HG03571 (cell line): ENCODE measurements around the gene SLC25A29.

Experiments
- ATAC-seq: cut with Tn5 transposase; IDR thresholded peaks from one replicate; pipeline ENCODE4 v1.9.1; 2021; ENCODE audit not compliant: unreplicated experiment

The SLC25A29 gene

GRCh38 chr14:100282766-100283419 is 23.4 kb downstream of the SLC25A29 start:
- ATAC-seq, result no peak

- ATAC-seq, result no peak
These were observed 24.2 kb downstream of the SLC25A29 start for GRCh38 chr14:100282083-100282350.

GRCh38 chr14:100281286-100282082 is 24.8 kb downstream of the SLC25A29 start:
- no peak for ATAC-seq

GRCh38 chr14:100279563-100279962 is 26.7 kb downstream of the SLC25A29 start:
- no peak for ATAC-seq

GRCh38 chr14:100279133-100279532 is 27.1 kb downstream of the SLC25A29 start:
- ATAC-seq, result no peak

GRCh38 chr14:100278702-100279101 is 27.5 kb downstream of the SLC25A29 start:
- no peak for ATAC-seq

GRCh38 chr14:100275214-100275613 is 31.0 kb downstream of the SLC25A29 start:
- ATAC-seq, result no peak

- no peak for ATAC-seq
These were observed 32.0 kb downstream of the SLC25A29 start for GRCh38 chr14:100274250-100274649.

- no peak for ATAC-seq
These were observed 34.9 kb downstream of the SLC25A29 start for GRCh38 chr14:100271247-100271939.

GRCh38 chr14:100268591-100269207 is 37.5 kb downstream of the SLC25A29 start:
- ATAC-seq, result no peak

GRCh38 chr14:100267990-100268389 is 38.3 kb downstream of the SLC25A29 start:
- no peak for ATAC-seq

- ATAC-seq, result no peak
These were observed 43.1 kb downstream of the SLC25A29 start for GRCh38 chr14:100263141-100263540.

- no peak for ATAC-seq
These were observed 43.7 kb downstream of the SLC25A29 start for GRCh38 chr14:100262545-100262944.

GRCh38 chr14:100261621-100262020 is 44.6 kb downstream of the SLC25A29 start:
- ATAC-seq, result no peak

- ATAC-seq, result peak; percentile 83
These were observed 49.8 kb downstream of the SLC25A29 start for GRCh38 chr14:100256339-100256895.

GRCh38 chr14:100252684-100253083 is 53.6 kb downstream of the SLC25A29 start:
- no peak for ATAC-seq

GRCh38 chr14:100250732-100251465 is 55.3 kb downstream of the SLC25A29 start:
- no peak for ATAC-seq

GRCh38 chr14:100246809-100247428 is 59.3 kb downstream of the SLC25A29 start:
- ATAC-seq, result no peak

- no peak for ATAC-seq
These were observed 63.2 kb downstream of the SLC25A29 start for GRCh38 chr14:100243020-100243419.

GRCh38 chr14:100241279-100241678 is 65.0 kb downstream of the SLC25A29 start:
- no peak for ATAC-seq
